GM23248 (cell line): ENCODE data around the gene ZBTB17.

Experiments used
- EZH2 ChIP-seq: fragments of 200-600 bp; sonication (generic); IDR thresholded peaks from 2 replicates; pipeline ENCODE4 v1.6.1; 2018; ENCODE audit warnings: antibody characterized with exemption, mild to moderate bottlenecking; ENCODE audit not compliant: insufficient read depth, poor library complexity, severe bottlenecking
- EZH2phosphoT487 ChIP-seq: fragments of 200-600 bp; sonication (generic); IDR thresholded peaks from 2 replicates; pipeline ENCODE4 v1.6.1; 2018; ENCODE audit warnings: antibody characterized with exemption, moderate library complexity, mild to moderate bottlenecking, low read depth; ENCODE audit not compliant: insufficient read depth

DNA sequence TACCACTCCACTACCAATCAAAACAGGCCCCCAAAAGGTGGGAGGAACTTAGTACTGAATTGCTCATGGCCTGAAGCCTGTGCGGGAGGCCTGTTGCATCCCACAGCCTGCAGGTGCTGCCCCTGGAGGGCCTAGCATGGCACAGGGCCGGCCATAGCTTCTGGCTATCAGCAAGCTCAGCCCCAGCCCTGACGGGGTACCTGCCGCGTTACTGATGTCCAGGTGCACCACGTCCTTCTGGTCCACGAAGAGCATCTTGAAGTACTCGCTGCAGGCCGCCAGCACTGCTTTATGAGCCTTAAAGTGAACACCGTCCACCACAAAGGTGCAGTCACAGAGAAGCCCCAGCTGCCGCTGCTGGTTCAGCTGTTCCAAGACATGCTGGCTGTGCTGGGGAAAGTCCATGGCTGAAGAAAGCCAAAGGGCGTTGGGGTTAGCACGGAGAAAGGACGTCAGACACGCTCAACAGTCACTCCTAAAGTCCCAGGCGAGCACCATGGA lies 27.8 kb downstream of the ZBTB17 start:
- TF ChIP-seq EZH2 (no peak), EZH2phosphoT487 (no peak)
